GM19467 (cell line): ENCODE data around the gene PCDHGB1.
"Not testable (repeated sequence)": the region's sequence is repeated elsewhere in the genome, so short reads cannot be mapped to it uniquely, and the experiment has no call there.

Source experiments
- ATAC-seq: cut with Tn5 transposase; IDR thresholded peaks from one replicate; pipeline ENCODE4 v1.9.1; 2021; ENCODE audit warnings: mild to moderate bottlenecking, moderate library complexity; ENCODE audit not compliant: unreplicated experiment

Gene PCDHGB1

DNA sequence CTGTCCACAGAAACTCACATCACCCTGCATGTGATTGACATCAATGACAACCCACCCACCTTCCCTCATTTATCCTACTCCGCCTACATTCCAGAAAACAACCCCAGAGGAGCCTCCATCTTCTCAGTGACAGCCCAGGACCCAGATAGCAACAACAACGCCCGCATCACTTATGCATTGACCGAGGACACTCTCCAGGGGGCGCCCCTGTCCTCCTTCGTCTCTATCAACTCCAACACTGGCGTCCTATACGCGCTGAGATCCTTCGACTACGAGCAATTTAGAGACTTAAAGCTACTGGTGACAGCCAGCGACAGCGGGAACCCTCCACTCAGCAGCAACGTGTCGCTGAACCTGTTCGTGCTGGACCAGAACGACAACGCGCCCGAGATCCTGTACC, 4.6 kb upstream of the PCDHGB1 start:
- ATAC-seq: no peak

DNA sequence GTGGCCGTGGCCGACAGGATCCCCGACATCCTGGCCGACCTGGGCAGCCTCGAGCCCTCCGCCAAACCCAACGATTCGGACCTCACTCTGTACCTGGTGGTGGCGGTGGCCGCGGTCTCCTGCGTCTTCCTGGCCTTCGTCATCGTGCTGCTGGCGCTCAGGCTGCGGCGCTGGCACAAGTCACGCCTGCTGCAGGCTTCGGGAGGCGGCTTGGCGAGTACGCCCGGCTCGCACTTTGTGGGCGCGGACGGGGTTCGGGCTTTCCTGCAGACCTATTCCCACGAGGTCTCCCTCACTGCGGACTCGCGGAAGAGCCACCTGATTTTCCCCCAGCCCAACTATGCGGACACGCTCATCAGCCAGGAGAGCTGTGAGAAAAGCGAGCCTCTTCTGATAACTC, 3.9 kb upstream of the PCDHGB1 start:
- ATAC-seq: not testable (repeated sequence)

DNA sequence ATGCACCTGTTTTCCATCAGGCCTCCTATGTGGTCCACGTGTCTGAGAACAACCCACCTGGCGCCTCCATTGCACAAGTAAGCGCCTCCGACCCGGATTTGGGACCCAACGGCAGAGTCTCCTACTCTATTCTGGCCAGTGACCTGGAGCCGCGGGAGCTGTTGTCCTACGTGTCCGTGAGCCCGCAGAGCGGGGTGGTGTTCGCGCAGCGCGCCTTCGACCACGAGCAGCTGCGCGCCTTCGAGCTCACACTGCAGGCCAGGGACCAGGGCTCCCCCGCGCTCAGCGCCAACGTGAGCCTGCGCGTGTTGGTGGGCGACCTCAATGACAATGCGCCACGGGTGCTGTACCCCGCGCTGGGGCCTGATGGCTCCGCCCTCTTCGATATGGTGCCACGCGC, 1.7 kb downstream of the PCDHGB1 start:
- no peak for ATAC-seq

DNA sequence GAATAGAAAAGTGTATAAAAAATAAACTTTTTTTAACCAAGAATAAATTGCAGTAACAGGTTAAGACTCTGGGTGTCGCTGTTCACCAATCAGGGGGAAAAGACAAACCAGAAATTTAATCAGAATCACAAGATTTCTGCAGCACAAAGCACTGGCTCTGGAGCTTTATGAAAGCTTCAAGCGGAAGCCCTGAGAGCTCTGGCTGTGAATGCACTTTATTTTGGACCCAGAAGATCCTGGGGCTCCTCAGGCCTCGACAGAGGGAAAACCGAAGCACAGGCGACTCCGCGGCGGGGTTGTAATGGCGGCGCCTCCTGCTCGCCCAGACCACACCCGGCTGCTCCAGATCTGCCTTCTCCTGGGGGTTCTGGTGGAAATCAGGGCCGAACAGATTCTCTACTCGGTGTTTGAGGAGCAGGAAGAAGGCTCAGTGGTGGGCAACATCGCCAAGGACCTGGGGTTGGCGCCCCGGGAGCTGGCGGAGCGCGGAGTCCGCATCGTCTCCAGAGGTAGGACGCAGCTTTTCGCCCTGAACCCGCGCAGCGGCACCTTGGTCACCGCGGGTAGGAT, 5.1 kb downstream of the PCDHGB1 start, which contains the start of gene PCDHGA4:
Gene PCDHGA4 (plus strand): TSS at position 122 of the 570 bp plus-strand sequence. CDS start 87 bp downstream, at position 209.
- no peak for ATAC-seq

- ATAC-seq: no peak
These were observed 5.7 kb downstream of the PCDHGB1 start for GRCh38 chr5:141355641-141356040.

GRCh38 chr5:141356133-141356532, 6.2 kb downstream of the PCDHGB1 start:
- ATAC-seq: no peak

- ATAC-seq: no peak
These were observed 7.1 kb downstream of the PCDHGB1 start for GRCh38 chr5:141356950-141357349.

DNA sequence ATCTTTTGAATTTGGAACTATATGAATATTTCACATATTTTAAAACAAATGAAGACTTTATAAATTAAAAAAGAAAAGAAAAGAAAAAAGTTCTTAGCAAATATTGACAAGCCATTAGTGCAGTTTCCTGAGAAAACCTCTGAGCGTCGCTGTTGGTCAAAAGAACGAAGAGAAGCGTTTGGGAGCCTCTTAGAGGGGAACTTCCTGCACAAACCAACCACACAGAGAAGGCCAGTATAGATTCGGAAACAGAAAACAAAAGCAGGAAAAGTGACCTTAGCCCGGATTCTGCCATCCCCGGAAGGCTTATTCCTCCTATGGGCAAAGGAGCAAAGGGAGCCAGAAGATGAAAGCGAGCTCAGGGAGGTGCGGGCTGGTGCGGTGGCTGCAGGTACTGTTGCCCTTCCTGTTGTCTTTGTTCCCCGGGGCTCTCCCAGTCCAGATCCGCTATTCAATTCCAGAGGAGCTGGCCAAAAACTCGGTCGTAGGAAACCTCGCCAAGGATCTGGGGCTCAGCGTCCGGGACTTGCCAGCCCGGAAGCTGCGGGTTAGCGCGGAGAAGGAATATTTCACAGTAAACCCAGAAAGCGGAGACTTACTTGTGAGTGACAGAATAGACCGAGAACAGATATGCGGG, 10.0 kb downstream of the PCDHGB1 start, which contains the start of gene PCDHGB2:
Gene PCDHGB2 (plus strand): TSS at position 205 of the 637 bp plus-strand sequence. CDS start 142 bp downstream, at position 347.
- ATAC-seq: no peak

DNA sequence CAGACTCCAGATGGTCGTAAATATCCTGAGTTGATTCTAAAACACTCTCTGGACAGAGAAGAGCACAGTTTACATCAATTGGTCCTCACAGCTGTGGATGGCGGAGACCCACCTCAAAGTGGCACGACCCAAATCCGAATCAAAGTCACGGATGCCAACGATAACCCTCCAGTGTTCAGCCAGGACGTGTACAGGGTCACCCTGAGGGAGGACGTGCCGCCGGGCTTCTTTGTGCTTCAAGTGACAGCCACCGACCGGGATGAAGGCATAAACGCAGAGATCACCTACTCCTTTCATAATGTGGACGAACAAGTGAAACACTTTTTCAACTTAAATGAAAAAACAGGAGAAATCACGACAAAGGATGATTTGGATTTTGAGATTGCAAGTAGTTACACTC, 10.8 kb downstream of the PCDHGB1 start:
- ATAC-seq: no peak

DNA sequence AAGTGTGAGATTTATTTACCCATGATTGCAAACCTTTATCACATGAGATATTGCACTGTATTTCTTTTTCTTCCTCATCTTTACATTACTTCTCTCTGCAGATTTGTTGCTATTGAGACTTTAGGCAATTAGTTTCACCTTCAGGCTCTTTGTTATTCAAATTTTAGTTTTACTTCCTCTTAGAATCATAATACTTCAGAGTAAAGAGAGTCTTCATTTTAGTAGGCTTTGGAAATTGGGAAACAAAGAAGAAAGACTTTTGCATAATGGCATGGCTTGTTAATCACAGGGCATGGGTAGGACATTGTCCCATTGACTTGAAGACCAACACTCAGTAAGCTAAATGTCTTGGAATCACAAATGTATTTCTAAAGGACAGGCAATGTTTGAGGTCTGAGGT, 12.8 kb downstream of the PCDHGB1 start:
- ATAC-seq: no peak

GRCh38 chr5:141363952-141364660, 14.2 kb downstream of the PCDHGB1 start, which contains the start of gene PCDHGA5:
Gene PCDHGA5 (plus strand): TSS chr5:141364162. CDS start chr5:141364331, 169 bp downstream.
- ATAC-seq: no peak

DNA sequence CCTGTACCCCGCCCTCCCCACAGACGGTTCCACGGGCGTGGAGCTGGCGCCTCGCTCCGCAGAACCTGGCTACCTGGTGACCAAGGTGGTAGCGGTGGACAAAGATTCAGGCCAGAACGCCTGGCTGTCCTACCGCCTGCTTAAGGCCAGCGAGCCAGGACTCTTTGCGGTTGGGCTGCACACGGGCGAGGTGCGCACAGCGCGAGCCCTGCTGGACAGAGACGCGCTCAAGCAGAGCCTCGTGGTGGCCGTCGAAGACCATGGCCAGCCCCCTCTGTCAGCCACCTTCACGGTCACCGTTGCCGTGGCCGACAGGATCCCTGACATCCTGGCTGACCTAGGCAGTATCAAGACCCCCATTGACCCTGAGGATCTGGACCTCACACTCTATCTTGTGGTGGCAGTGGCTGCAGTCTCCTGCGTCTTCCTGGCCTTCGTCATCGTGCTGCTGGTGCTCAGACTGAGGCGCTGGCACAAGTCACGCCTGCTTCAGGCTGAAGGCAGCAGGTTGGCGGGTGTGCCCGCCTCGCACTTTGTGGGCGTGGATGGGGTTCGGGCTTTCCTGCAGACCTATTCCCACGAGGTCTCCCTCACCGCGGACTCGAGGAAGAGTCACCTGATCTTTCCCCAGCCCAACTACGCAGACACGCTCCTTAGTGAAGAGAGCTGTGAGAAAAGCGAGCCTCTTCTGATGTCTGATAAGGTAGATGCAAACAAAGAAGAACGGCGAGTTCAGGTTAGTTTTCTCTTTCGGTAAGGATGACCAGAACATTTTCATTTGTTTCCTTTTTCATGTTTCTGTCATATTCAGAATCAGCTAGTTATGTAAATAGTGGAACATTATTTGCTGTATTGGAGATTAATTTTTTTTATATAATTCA, 16.4 kb downstream of the PCDHGB1 start:
- ATAC-seq: no peak

- peak; percentile 58 for ATAC-seq
These were observed 20.3 kb downstream of the PCDHGB1 start, which contains the start of gene PCDHGB3 for GRCh38 chr5:141369994-141370848. Gene PCDHGB3 (plus strand): TSS chr5:141370242. CDS start chr5:141370395, 153 bp downstream.

GRCh38 chr5:141371572-141372475, 21.9 kb downstream of the PCDHGB1 start:
- no peak for ATAC-seq

- ATAC-seq: no peak
These were observed 23.9 kb downstream of the PCDHGB1 start, which contains the start of gene PCDHGA6 for GRCh38 chr5:141373673-141374317. Gene PCDHGA6 (plus strand): TSS chr5:141373891. CDS start chr5:141374084, 193 bp downstream.

DNA sequence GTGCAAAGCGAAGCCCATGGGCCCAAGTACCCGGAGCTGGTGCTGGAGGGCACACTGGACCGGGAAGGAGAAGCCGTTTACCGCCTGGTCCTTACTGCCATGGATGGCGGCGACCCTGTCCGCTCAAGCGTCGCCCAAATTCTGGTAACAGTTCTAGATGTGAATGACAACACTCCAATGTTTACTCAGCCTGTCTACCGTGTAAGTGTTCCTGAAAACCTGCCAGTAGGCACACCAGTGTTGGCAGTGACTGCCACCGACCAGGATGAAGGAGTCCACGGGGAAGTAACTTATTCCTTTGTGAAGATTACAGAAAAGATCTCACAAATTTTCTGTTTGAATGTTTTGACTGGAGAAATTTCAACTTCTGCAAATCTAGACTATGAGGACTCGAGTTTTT, 24.7 kb downstream of the PCDHGB1 start:
- no peak for ATAC-seq

- not testable (repeated sequence) for ATAC-seq
These were observed 25.7 kb downstream of the PCDHGB1 start for GRCh38 chr5:141375444-141376155.
